ENCODE results near the gene ATP1A1.

The ATP1A1 gene

DNA sequence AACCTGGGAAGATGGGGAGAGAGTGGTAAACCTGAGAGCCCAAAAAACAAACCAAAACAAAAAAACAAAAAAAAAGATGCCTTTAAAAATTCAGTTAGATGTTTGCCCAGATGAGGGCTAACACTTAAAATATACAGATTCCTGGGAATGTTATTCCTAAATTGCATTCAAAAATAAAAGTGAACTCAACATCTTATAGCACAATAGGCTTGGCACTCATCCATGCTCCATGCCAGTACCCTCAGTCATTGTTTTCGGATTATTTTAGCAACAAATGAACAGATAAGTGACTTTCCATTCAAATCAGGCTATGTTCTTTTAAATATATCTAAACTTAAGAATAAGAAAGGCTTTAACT lies 3.7 kb downstream of the ATP1A1 start:
- ATAC-seq, result no peak
- TF ChIP-seq ZNF70 (CRISPR knock-in tag; IDR thresholded peaks at IDR 0.05) (no peak), ZFP30 (CRISPR knock-in tag; IDR thresholded peaks at IDR 0.05) (no peak), RARB (CRISPR knock-in tag; IDR thresholded peaks at IDR 0.05) (no peak), ZC3H10 (CRISPR knock-in tag; IDR thresholded peaks at IDR 0.05) (no peak), POU6F1 (CRISPR knock-in tag; IDR thresholded peaks at IDR 0.05; ENCODE audit: borderline replicate concordance, low read depth) (no peak), TOX (CRISPR knock-in tag; IDR thresholded peaks at IDR 0.05; ENCODE audit: borderline replicate concordance) (no peak), ZFP3 (CRISPR knock-in tag; IDR thresholded peaks at IDR 0.05) (no peak), TSHZ2 (CRISPR knock-in tag; IDR thresholded peaks at IDR 0.05) (no peak), CSDC2 (CRISPR knock-in tag; IDR thresholded peaks at IDR 0.05) (no peak), PPARA (CRISPR knock-in tag; IDR thresholded peaks at IDR 0.05; ENCODE audit: borderline replicate concordance) (no peak), SNAI2 (CRISPR knock-in tag; IDR thresholded peaks at IDR 0.05) (no peak), ISL1 (CRISPR knock-in tag; IDR thresholded peaks at IDR 0.05) (no peak), OSR1 (CRISPR knock-in tag; IDR thresholded peaks at IDR 0.05) (no peak), TCF4 (CRISPR knock-in tag; IDR thresholded peaks at IDR 0.05; ENCODE audit: borderline replicate concordance) (no peak), BACH2 (CRISPR knock-in tag; IDR thresholded peaks at IDR 0.05; ENCODE audit: borderline replicate concordance) (no peak)
- TF ChIP-seq, protein P1, sequence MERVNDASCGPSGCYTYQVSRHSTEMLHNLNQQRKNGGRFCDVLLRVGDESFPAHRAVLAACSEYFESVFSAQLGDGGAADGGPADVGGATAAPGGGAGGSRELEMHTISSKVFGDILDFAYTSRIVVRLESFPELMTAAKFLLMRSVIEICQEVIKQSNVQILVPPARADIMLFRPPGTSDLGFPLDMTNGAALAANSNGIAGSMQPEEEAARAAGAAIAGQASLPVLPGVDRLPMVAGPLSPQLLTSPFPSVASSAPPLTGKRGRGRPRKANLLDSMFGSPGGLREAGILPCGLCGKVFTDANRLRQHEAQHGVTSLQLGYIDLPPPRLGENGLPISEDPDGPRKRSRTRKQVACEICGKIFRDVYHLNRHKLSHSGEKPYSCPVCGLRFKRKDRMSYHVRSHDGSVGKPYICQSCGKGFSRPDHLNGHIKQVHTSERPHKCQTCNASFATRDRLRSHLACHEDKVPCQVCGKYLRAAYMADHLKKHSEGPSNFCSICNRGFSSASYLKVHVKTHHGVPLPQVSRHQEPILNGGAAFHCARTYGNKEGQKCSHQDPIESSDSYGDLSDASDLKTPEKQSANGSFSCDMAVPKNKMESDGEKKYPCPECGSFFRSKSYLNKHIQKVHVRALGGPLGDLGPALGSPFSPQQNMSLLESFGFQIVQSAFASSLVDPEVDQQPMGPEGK (CRISPR knock-in tag; IDR thresholded peaks at IDR 0.05; ENCODE audit: borderline replicate concordance), result no peak
- TF ChIP-seq, protein P2, sequence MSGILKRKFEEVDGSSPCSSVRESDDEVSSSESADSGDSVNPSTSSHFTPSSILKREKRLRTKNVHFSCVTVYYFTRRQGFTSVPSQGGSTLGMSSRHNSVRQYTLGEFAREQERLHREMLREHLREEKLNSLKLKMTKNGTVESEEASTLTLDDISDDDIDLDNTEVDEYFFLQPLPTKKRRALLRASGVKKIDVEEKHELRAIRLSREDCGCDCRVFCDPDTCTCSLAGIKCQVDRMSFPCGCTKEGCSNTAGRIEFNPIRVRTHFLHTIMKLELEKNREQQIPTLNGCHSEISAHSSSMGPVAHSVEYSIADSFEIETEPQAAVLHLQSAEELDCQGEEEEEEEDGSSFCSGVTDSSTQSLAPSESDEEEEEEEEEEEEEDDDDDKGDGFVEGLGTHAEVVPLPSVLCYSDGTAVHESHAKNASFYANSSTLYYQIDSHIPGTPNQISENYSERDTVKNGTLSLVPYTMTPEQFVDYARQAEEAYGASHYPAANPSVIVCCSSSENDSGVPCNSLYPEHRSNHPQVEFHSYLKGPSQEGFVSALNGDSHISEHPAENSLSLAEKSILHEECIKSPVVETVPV (CRISPR knock-in tag; IDR thresholded peaks at IDR 0.05), result no peak

- peak; percentile 66 for ATAC-seq
- TF ChIP-seq, protein P2 (CRISPR knock-in tag; IDR thresholded peaks at IDR 0.05), result no peak
- no peak for TF ChIP-seq PPARA (CRISPR knock-in tag; IDR thresholded peaks at IDR 0.05; ENCODE audit: borderline replicate concordance)
- TF ChIP-seq ISL1 (CRISPR knock-in tag; IDR thresholded peaks at IDR 0.05), result peak; percentile 71
These were observed 4.8 kb downstream of the ATP1A1 start for GRCh38 chr1:116377541-116378529.

DNA sequence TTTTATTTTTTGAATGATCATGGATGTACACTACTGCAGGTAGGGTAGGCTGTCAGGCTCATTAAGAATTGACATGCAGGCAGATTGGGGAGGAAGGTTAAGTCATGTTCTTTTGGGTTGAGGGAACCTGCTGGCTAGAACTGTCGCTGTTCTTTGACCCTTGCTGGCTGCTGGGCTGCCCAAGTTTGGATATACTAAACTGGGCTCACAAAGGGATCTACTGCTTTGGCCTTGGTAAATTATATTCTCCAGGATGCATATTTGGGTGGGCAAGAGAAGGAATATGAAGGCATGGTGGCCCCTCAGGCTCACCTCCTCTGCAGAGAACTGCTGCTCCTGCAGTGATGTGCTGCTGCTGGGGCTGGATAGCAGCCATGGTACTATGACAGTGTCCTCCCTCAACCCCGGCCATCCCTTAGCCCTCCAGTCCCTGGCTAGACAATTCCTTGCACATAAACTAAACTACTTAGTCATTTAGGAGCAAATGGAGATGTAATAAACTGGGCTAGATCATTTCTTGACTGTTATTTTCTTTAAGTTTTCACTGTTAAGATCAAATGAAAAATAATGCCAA lies 6.1 kb downstream of the ATP1A1 start:
- no peak for ATAC-seq
- TF ChIP-seq PPARA (CRISPR knock-in tag; IDR thresholded peaks at IDR 0.05; ENCODE audit: borderline replicate concordance) (no peak), TOX (CRISPR knock-in tag; IDR thresholded peaks at IDR 0.05; ENCODE audit: borderline replicate concordance) (no peak), GLIS3 (CRISPR knock-in tag; IDR thresholded peaks at IDR 0.05) (no peak), SNAI2 (CRISPR knock-in tag; IDR thresholded peaks at IDR 0.05) (no peak), BACH2 (CRISPR knock-in tag; IDR thresholded peaks at IDR 0.05; ENCODE audit: borderline replicate concordance) (no peak), ZFP3 (CRISPR knock-in tag; IDR thresholded peaks at IDR 0.05) (no peak), CREB5 (CRISPR knock-in tag; IDR thresholded peaks at IDR 0.05; ENCODE audit: low read depth) (no peak), ZNF8 (CRISPR knock-in tag; IDR thresholded peaks at IDR 0.05) (no peak), RARB (CRISPR knock-in tag; IDR thresholded peaks at IDR 0.05) (no peak), ZNF565 (CRISPR knock-in tag; conservative IDR thresholded peaks at IDR 0.05; ENCODE audit: low read depth) (no peak)
- TF ChIP-seq, protein P1 (CRISPR knock-in tag; IDR thresholded peaks at IDR 0.05; ENCODE audit: borderline replicate concordance), result no peak
- TF ChIP-seq, protein P2 (CRISPR knock-in tag; IDR thresholded peaks at IDR 0.05), result no peak
